Prostate gland (tissue), 2 donors: ENCODE measurements around the gene PASK.

Experiments
- CTCF ChIP-seq, 4 experiments: fragments of 200-600 bp in 2 of 4; fragments of 450-650 bp in 2 of 4; sonication (generic) in 2 of 4; IDR thresholded peaks; 1 replicate in 3 of 4; 2 replicates in 1 of 4; pipeline ENCODE4 v1.5.1; 2016 to 2019; ENCODE audit warnings: antibody characterized with exemption in 4 of 4, mild to moderate bottlenecking in 2 of 4, moderate library complexity in 2 of 4
- POLR2A ChIP-seq: fragments of 450-650 bp; IDR thresholded peaks from one replicate; pipeline ENCODE4 v1.6.1; 2016; ENCODE audit warnings: antibody characterized with exemption, mild to moderate bottlenecking

GRCh38 chr2:241137276-241138190, 11.7 kb downstream of the PASK start:
- TF ChIP-seq CTCF (IDR thresholded peaks at IDR 0.05) (no peak), POLR2A (no peak)
